ENCODE data around the gene SEMA3E.
A peak's percentile ranks its signal among the peaks of the same experiment; 100 is the strongest.
"Not testable (repeated sequence)": the region's sequence is repeated elsewhere in the genome, so short reads cannot be mapped to it uniquely, and the experiment has no call there.

SEMA3E gene

GRCh38 chr7:83449781-83450180 is 199.2 kb downstream of the SEMA3E start:
- Histone ChIP-seq H3K9me3 (ENCODE audit: control insufficient read depth, low read length) (no peaks in the 10 kb centered on the region), H3K36me3 (ENCODE audit: control insufficient read depth, insufficient read depth, low read length, severe bottlenecking) (no peaks in the 10 kb centered on the region), H3K4me3 (ENCODE audit: low read length) (no peak overlapping the region), H3K4me1 (ENCODE audit: control insufficient read depth, insufficient read depth, low read length) (peaks cover 2% of the 10 kb centered on the region), H3K9ac (ENCODE audit: low read length) (no peak overlapping the region), H3K27me3 (replicated peaks; ENCODE audit: control insufficient read depth, insufficient read depth, low read length) (no peaks in the 10 kb centered on the region)
- DNase-seq (ENCODE audit: low read depth): no peak

GRCh38 chr7:83447681-83448080 is 201.3 kb downstream of the SEMA3E start:
- Histone ChIP-seq H3K9me3 (ENCODE audit: control insufficient read depth, low read length) (no peaks in the 10 kb centered on the region), H3K36me3 (ENCODE audit: control insufficient read depth, insufficient read depth, low read length, severe bottlenecking) (no peaks in the 10 kb centered on the region), H3K4me1 (ENCODE audit: control insufficient read depth, insufficient read depth, low read length) (peaks cover 2% of the 10 kb centered on the region), H3K9ac (ENCODE audit: low read length) (no peak overlapping the region), H3K27me3 (replicated peaks; ENCODE audit: control insufficient read depth, insufficient read depth, low read length) (no peaks in the 10 kb centered on the region), H3K4me3 (ENCODE audit: low read length) (no peak overlapping the region)
- DNase-seq (ENCODE audit: low read depth): no peak

GRCh38 chr7:83446102-83446669 is 202.8 kb downstream of the SEMA3E start:
- Histone ChIP-seq H3K27me3 (replicated peaks; ENCODE audit: control insufficient read depth, insufficient read depth, low read length) (no peaks in the 10 kb centered on the region), H3K36me3 (ENCODE audit: control insufficient read depth, insufficient read depth, low read length, severe bottlenecking) (no peaks in the 10 kb centered on the region), H3K4me1 (ENCODE audit: control insufficient read depth, insufficient read depth, low read length) (peaks cover 2% of the 10 kb centered on the region), H3K9me3 (ENCODE audit: control insufficient read depth, low read length) (no peaks in the 10 kb centered on the region), H3K4me3 (ENCODE audit: low read length) (no peak overlapping the region), H3K9ac (ENCODE audit: low read length) (no peak overlapping the region)
- no peak for DNase-seq (ENCODE audit: low read depth)

GRCh38 chr7:83442911-83443310 is 206.0 kb downstream of the SEMA3E start:
- Histone ChIP-seq H3K27me3 (replicated peaks; ENCODE audit: control insufficient read depth, insufficient read depth, low read length) (no peaks in the 10 kb centered on the region), H3K4me1 (ENCODE audit: control insufficient read depth, insufficient read depth, low read length) (peaks cover 2% of the 10 kb centered on the region), H3K4me3 (ENCODE audit: low read length) (no peak overlapping the region), H3K9ac (ENCODE audit: low read length) (no peak overlapping the region), H3K9me3 (ENCODE audit: control insufficient read depth, low read length) (no peaks in the 10 kb centered on the region), H3K36me3 (ENCODE audit: control insufficient read depth, insufficient read depth, low read length, severe bottlenecking) (no peaks in the 10 kb centered on the region)
- DNase-seq (ENCODE audit: low read depth): no peak

GRCh38 chr7:83439026-83439425 is 209.9 kb downstream of the SEMA3E start:
- H3K4me3 ChIP-seq (ENCODE audit: low read length): no peak overlapping the region
- no peaks in the 10 kb centered on the region for H3K4me1 ChIP-seq (ENCODE audit: control insufficient read depth, insufficient read depth, low read length)
- DNase-seq (ENCODE audit: low read depth): peak; percentile 1
- no peak overlapping the region for H3K9ac ChIP-seq (ENCODE audit: low read length)
- H3K36me3 ChIP-seq (ENCODE audit: control insufficient read depth, insufficient read depth, low read length, severe bottlenecking): no peaks in the 10 kb centered on the region
- no peaks in the 10 kb centered on the region for H3K9me3 ChIP-seq (ENCODE audit: control insufficient read depth, low read length)
- no peaks in the 10 kb centered on the region for H3K27me3 ChIP-seq (replicated peaks; ENCODE audit: control insufficient read depth, insufficient read depth, low read length)

- not testable (repeated sequence) for H3K9ac ChIP-seq (ENCODE audit: low read length); H3K9me3 ChIP-seq (ENCODE audit: control insufficient read depth, low read length); H3K4me1 ChIP-seq (ENCODE audit: control insufficient read depth, insufficient read depth, low read length); DNase-seq (ENCODE audit: low read depth); H3K36me3 ChIP-seq (ENCODE audit: control insufficient read depth, insufficient read depth, low read length, severe bottlenecking); H3K4me3 ChIP-seq (ENCODE audit: low read length); H3K27me3 ChIP-seq (replicated peaks; ENCODE audit: control insufficient read depth, insufficient read depth, low read length)
These were observed 218.7 kb downstream of the SEMA3E start for GRCh38 chr7:83430289-83430688.

- H3K36me3 ChIP-seq (ENCODE audit: control insufficient read depth, insufficient read depth, low read length, severe bottlenecking): no peaks in the 10 kb centered on the region
- peak; percentile 27 for DNase-seq (ENCODE audit: low read depth)
- H3K9ac ChIP-seq (ENCODE audit: low read length): no peak overlapping the region
- H3K4me3 ChIP-seq (ENCODE audit: low read length): no peak overlapping the region
- H3K9me3 ChIP-seq (ENCODE audit: control insufficient read depth, low read length): no peaks in the 10 kb centered on the region
- H3K4me1 ChIP-seq (ENCODE audit: control insufficient read depth, insufficient read depth, low read length): peaks cover 6% of the 10 kb centered on the region
- H3K27me3 ChIP-seq (replicated peaks; ENCODE audit: control insufficient read depth, insufficient read depth, low read length): no peaks in the 10 kb centered on the region
These were observed 219.4 kb downstream of the SEMA3E start for GRCh38 chr7:83429493-83429892.

GRCh38 chr7:83427884-83428283 is 221.1 kb downstream of the SEMA3E start:
- Histone ChIP-seq H3K36me3 (ENCODE audit: control insufficient read depth, insufficient read depth, low read length, severe bottlenecking) (no peaks in the 10 kb centered on the region), H3K9ac (ENCODE audit: low read length) (no peak overlapping the region), H3K4me1 (ENCODE audit: control insufficient read depth, insufficient read depth, low read length) (peaks cover 6% of the 10 kb centered on the region), H3K9me3 (ENCODE audit: control insufficient read depth, low read length) (no peaks in the 10 kb centered on the region), H3K4me3 (ENCODE audit: low read length) (no peak overlapping the region), H3K27me3 (replicated peaks; ENCODE audit: control insufficient read depth, insufficient read depth, low read length) (no peaks in the 10 kb centered on the region)
- no peak for DNase-seq (ENCODE audit: low read depth)

- Histone ChIP-seq H3K4me1 (ENCODE audit: control insufficient read depth, insufficient read depth, low read length) (peaks cover 6% of the 10 kb centered on the region), H3K9me3 (ENCODE audit: control insufficient read depth, low read length) (no peaks in the 10 kb centered on the region), H3K9ac (ENCODE audit: low read length) (no peak overlapping the region), H3K4me3 (ENCODE audit: low read length) (no peak overlapping the region), H3K27me3 (replicated peaks; ENCODE audit: control insufficient read depth, insufficient read depth, low read length) (no peaks in the 10 kb centered on the region), H3K36me3 (ENCODE audit: control insufficient read depth, insufficient read depth, low read length, severe bottlenecking) (no peaks in the 10 kb centered on the region)
- DNase-seq (ENCODE audit: low read depth): no peak
These were observed 222.6 kb downstream of the SEMA3E start for GRCh38 chr7:83426325-83426724.

GRCh38 chr7:83419013-83419412 is 229.9 kb downstream of the SEMA3E start:
- H3K36me3 ChIP-seq (ENCODE audit: control insufficient read depth, insufficient read depth, low read length, severe bottlenecking): no peaks in the 10 kb centered on the region
- H3K4me1 ChIP-seq (ENCODE audit: control insufficient read depth, insufficient read depth, low read length): no peaks in the 10 kb centered on the region
- no peaks in the 10 kb centered on the region for H3K27me3 ChIP-seq (replicated peaks; ENCODE audit: control insufficient read depth, insufficient read depth, low read length)
- no peak overlapping the region for H3K9ac ChIP-seq (ENCODE audit: low read length)
- H3K9me3 ChIP-seq (ENCODE audit: control insufficient read depth, low read length): no peaks in the 10 kb centered on the region
- no peak for DNase-seq (ENCODE audit: low read depth)
- no peak overlapping the region for H3K4me3 ChIP-seq (ENCODE audit: low read length)

- no peak for DNase-seq (ENCODE audit: low read depth)
- H3K36me3 ChIP-seq (ENCODE audit: control insufficient read depth, insufficient read depth, low read length, severe bottlenecking): no peaks in the 10 kb centered on the region
- H3K4me1 ChIP-seq (ENCODE audit: control insufficient read depth, insufficient read depth, low read length): peaks cover 6% of the 10 kb centered on the region
These were observed 233.1 kb downstream of the SEMA3E start for GRCh38 chr7:83415840-83416239.

GRCh38 chr7:83414947-83415346 is 234.0 kb downstream of the SEMA3E start:
- Histone ChIP-seq H3K36me3 (ENCODE audit: control insufficient read depth, insufficient read depth, low read length, severe bottlenecking) (no peaks in the 10 kb centered on the region), H3K4me3 (ENCODE audit: low read length) (no peak overlapping the region), H3K9ac (ENCODE audit: low read length) (no peak overlapping the region)

More at GRCh38 chr7:83415840-83416239, 233.1 kb downstream of the SEMA3E start:
- H3K4me3 ChIP-seq (ENCODE audit: low read length): no peak overlapping the region
- no peaks in the 10 kb centered on the region for H3K9me3 ChIP-seq (ENCODE audit: control insufficient read depth, low read length)
- H3K9ac ChIP-seq (ENCODE audit: low read length): no peak overlapping the region
- no peaks in the 10 kb centered on the region for H3K27me3 ChIP-seq (replicated peaks; ENCODE audit: control insufficient read depth, insufficient read depth, low read length)

More at GRCh38 chr7:83414947-83415346, 234.0 kb downstream of the SEMA3E start:
- no peak for DNase-seq (ENCODE audit: low read depth)
- Histone ChIP-seq H3K27me3 (replicated peaks; ENCODE audit: control insufficient read depth, insufficient read depth, low read length) (no peaks in the 10 kb centered on the region), H3K4me1 (ENCODE audit: control insufficient read depth, insufficient read depth, low read length) (peaks cover 6% of the 10 kb centered on the region), H3K9me3 (ENCODE audit: control insufficient read depth, low read length) (no peaks in the 10 kb centered on the region)
